Psoas muscle (tissue), 8 donors: ENCODE measurements around the gene SBNO2. TPM values are rescaled to one million over a fixed set of nuclear protein-coding genes. Genes with fewer than 3 reads are reported as not detected.
A peak's percentile ranks its signal among the peaks of the same experiment; 100 is the strongest.

Source experiments
- ATAC-seq, 4 donors: fragments of 200-7000 bp; cut with Tn5 transposase; one replicate each; pipeline ENCODE4 v1.9.1; 2020; ENCODE audit warnings: moderate library complexity in 3 of 4, mild to moderate bottlenecking in 2 of 4
- DNase-seq, 2 donors: peaks; one replicate each; pipeline ENCODE4 v3.0.0-alpha.2; 2020
- H3K27ac ChIP-seq: fragments of 200-600 bp; one replicate; pipeline ENCODE4 v1.8.0; 2022
- H3K27me3 ChIP-seq, 3 donors: fragments of 200-600 bp in 1 of 3; one replicate each; pipeline versions ENCODE4 v1.6.1 to v1.8.0; 2013 to 2022; ENCODE audit warnings: low read length in 2 of 3, mild to moderate bottlenecking in 2 of 3, moderate library complexity in 1 of 3; ENCODE audit not compliant: insufficient read depth in 3 of 3
- H3K36me3 ChIP-seq, 2 donors: fragments of 200-600 bp in 1 of 2; one replicate each; pipeline versions ENCODE4 v1.6.1 to v1.8.0; 2013 to 2022; ENCODE audit warnings: low read depth in 1 of 2, mild to moderate bottlenecking in 1 of 2, moderate library complexity in 1 of 2; ENCODE audit not compliant: insufficient read depth in 1 of 2
- H3K4me1 ChIP-seq: fragments of 200-600 bp; one replicate; pipeline ENCODE4 v1.8.0; 2022
- H3K4me3 ChIP-seq: fragments of 200-600 bp; one replicate; pipeline ENCODE4 v1.8.0; 2022; ENCODE audit warnings: mild to moderate bottlenecking
- H3K9me3 ChIP-seq: fragments of 200-600 bp; one replicate; pipeline ENCODE4 v1.8.0; 2022
- CTCF ChIP-seq: fragments of 200-600 bp; IDR thresholded peaks from one replicate; pipeline ENCODE4 v1.8.0; 2022; ENCODE audit warnings: antibody characterized with exemption
- WGBS, 3 donors: extraction: QIAGEN DNeasy Blood & Tissue Kit; methylation state at CpG; one replicate each; pipeline versions ENCODE4 v1.1.6 to v1.1.7; 2013; 5-methylcytosine and 5-hydroxymethylcytosine counted together
- intact Hi-C, 2 donors: fragments of 100-400 bp; cut with DNase I; formaldehyde crosslinking; loops; one replicate each; pipeline versions ENCODE4 v1.11.0 to v1.14.2; 2022
- polyA plus RNA-seq, 3 donors: library from polyadenylated mRNA; stranded (reverse); fragments of 200-250 nt; gene quantifications; one replicate each; pipeline ENCODE4 v1.2.3, GENCODE V29; 2013
- total RNA-seq, 4 donors: library from RNA; stranded (reverse); fragmentation: NEBNext Ultra II Directional in 2 of 4; extraction: Animal tissue kit (Norgen Biotek cat#: 25700) in 2 of 4; gene quantifications; one replicate each; pipeline versions ENCODE4 v1.2.1 to v1.2.4, GENCODE V29; 2021 to 2023
- donor health status: healthy with polysubstance abuse.
- donor health status: DM: no; HTN: no; CAD: no; lungs with moderate emphysema.
- donor health status: Bipolar disorder and iron deficiency.
- donor health status: healthy.
- donor health status: DM: yes; HTN: yes; CAD: no.
- donor health status: DM: no; HTN: no; CAD: no.
- donor health status: DM: no; HTN: no; CAD: no.
- donor health status: DM: yes; HTN: yes; CAD: no.

Gene SBNO2
- total and polyA plus RNA-seq, 7 donors: 18.5 to 138 (median 47.2) TPM

GRCh38 chr19:1089126-1089771 is 84.8 kb downstream of the SBNO2 start:
- H3K27me3 ChIP-seq: no peaks in the 10 kb centered on the region
- peaks cover 8% of the 10 kb centered on the region for H3K4me1 ChIP-seq
- intact Hi-C loops: no loop called here
- ATAC-seq: no peak
- no peak for TF ChIP-seq CTCF
- peaks cover 3 to 64% of the 10 kb centered on the region in 2 donors for H3K36me3 ChIP-seq
- H3K9me3 ChIP-seq: no peaks in the 10 kb centered on the region
- peak in 1 of 2 donors; percentile 55 for DNase-seq
- 92 to 95% (median 94%) methylated on average over 32 of the region's 32 CpGs for whole genome bisulfite sequencing, 3 donors
- no peak overlapping the region for H3K27ac ChIP-seq
- no peak overlapping the region for H3K4me3 ChIP-seq

DNA sequence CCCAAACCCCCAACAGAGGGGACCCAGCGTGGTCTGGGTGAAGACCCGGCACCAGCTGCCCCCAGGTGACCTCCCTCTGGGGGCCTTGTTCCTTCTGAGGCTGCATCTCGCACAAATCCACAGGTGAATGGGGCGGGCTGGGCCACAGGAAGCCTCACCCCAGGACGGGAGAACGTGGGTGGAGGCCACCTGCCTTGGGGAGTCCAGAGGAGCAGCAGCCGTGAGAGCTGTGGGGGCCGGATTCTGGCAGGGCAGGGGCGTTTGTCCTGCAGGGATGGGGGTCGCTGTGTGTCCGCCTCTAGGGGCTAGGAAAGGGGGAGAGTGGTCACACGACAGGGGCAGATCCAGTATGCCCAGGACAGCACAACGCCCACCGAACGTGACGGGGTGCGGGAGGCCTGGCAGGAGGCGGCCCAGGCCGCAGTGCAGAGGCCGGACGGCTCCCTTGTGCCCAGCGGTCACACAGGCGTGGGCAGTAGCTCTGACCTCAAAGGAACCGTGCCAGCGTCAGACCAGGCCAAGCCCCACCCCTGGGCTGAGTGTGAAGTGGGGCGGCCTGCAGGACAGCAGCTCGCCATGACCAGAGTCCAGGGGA is 85.6 kb downstream of the SBNO2 start:
- Histone ChIP-seq H3K27ac (no peak overlapping the region), H3K9me3 (no peaks in the 10 kb centered on the region), H3K4me3 (no peak overlapping the region), H3K27me3 (no peaks in the 10 kb centered on the region), H3K4me1 (peaks cover under 1% of the 10 kb centered on the region), H3K36me3 (peaks cover 3 to 60% of the 10 kb centered on the region in 2 donors)
- DNase-seq (peak in 1 of 2 donors; percentile 64), ATAC-seq (peak in 1 of 4 donors; percentile 15)
- intact Hi-C loops: no loop called here
- no peak for TF ChIP-seq CTCF
- WGBS, 3 donors: 84 to 88% (median 86%) methylated on average over 25 to 27 of the region's 27 CpGs

- DNase-seq (peak in 1 of 2 donors; percentile 78), ATAC-seq (peak in 3 of 4 donors; percentile 18 to 37 (median 23))
- no peak overlapping the region for H3K4me3 ChIP-seq
- no peak for TF ChIP-seq CTCF
- no peaks in the 10 kb centered on the region for H3K9me3 ChIP-seq
- 56 to 69% (median 67%) methylated on average over 27 of the region's 27 CpGs for WGBS, 3 donors
- peaks cover 0 to under 1% (median 0%) of the 10 kb centered on the region in 3 donors for H3K27me3 ChIP-seq
- no peaks in the 10 kb centered on the region for H3K4me1 ChIP-seq
- peaks cover 3 to 55% of the 10 kb centered on the region in 2 donors for H3K36me3 ChIP-seq
- intact Hi-C loops: no loop called here
- peak overlapping the region; percentile 41 for H3K27ac ChIP-seq
Observed at GRCh38 chr19:1087813-1088415, 86.2 kb downstream of the SBNO2 start.

DNA sequence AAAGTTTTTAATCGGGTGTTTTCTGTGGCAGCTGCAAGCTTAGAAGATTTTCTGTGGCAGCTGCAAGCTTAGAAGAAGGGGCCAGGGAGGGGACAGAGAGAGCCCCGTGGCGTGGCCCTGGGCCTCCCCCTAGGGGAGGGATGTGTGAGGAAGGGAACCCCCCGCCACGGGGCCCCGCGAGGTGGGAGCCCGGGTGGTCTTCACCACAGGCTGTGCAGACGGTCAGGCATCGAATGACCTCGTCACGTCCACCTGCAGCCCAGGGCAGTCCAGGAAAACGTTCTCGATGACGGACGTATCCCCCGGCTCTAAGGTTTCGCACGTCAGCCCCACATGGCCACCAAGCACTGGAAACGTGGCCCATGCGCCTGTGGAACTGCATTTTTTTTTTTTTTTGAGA is 87.5 kb downstream of the SBNO2 start:
- Histone ChIP-seq H3K36me3 (peaks cover 3 to 43% of the 10 kb centered on the region in 2 donors), H3K4me1 (no peaks in the 10 kb centered on the region), H3K4me3 (no peak overlapping the region), H3K9me3 (no peaks in the 10 kb centered on the region), H3K27me3 (peaks cover 0 to 5% (median 0%) of the 10 kb centered on the region in 3 donors), H3K27ac (no peak overlapping the region)
- TF ChIP-seq CTCF: no peak
- ATAC-seq (no peak), DNase-seq (no peak)
- intact Hi-C loops: no loop called here
- 54 to 68% (median 56%) methylated on average over 21 of the region's 21 CpGs for WGBS, 3 donors
